Endothelial cell of umbilical vein (primary cell): ENCODE data around the gene GLI3. TPM values are rescaled to one million over a fixed set of nuclear protein-coding genes. Genes with fewer than 3 reads are reported as not detected.
"Not testable (repeated sequence)": the region's sequence is repeated elsewhere in the genome, so short reads cannot be mapped to it uniquely, and the experiment has no call there.

Experiments used
- BruUV-seq: library from RNA; stranded (reverse); fragments of 400-500 nt; replicated peaks from 2 replicates; lab custom pipeline; 2021; lab: Mats Ljungman, UMichigan
- CTCF ChIA-PET: fragments of 300-600, 350-600 bp; sonication (Branson Sonifier 250); formaldehyde crosslinking; loops from one replicate; lab custom pipeline; 2021; ENCODE audit warnings: antibody characterized with exemption, inconsistent platforms; lab: Charles Lee
- POLR2A ChIA-PET: fragments of 300-600, 350-600 bp; sonication (Branson Sonifier 250); formaldehyde crosslinking; loops from one replicate; lab custom pipeline; 2021; ENCODE audit warnings: antibody characterized with exemption, inconsistent platforms; lab: Charles Lee
- DNase-seq: peaks from one replicate; pipeline ENCODE4 v3.0.0-alpha.2; 2011; ENCODE audit warnings: low read depth, low spot score
- FAIRE-seq: peaks from 2 replicates; lab custom pipeline; 2011; peaks lifted over from hg19 to GRCh38; lab: Jason Lieb, UNC
- H2AFZ ChIP-seq: 2 replicates; pipeline ENCODE4 v1.6.0; 2012; ENCODE audit warnings: low read depth, low read length, control low read depth, inconsistent platforms
- H3K27ac ChIP-seq: 2 replicates; pipeline ENCODE4 v1.5.1; 2011; ENCODE audit warnings: low read depth, mild to moderate bottlenecking, control low read depth, low read length, moderate library complexity; ENCODE audit not compliant: insufficient read depth
- H3K27me3 ChIP-seq, 2 experiments: 2 replicates each; pipeline versions ENCODE4 v1.6.0 to v1.6.1; 2011; ENCODE audit warnings: low read length in 2 of 2, mixed read lengths in 1 of 2; ENCODE audit not compliant: control insufficient read depth in 2 of 2, insufficient read depth in 2 of 2
- H3K36me3 ChIP-seq, 2 experiments: 2 replicates in 1 of 2; 3 replicates in 1 of 2; pipeline ENCODE4 v1.5.1; 2011; ENCODE audit warnings: low read length in 2 of 2, mild to moderate bottlenecking in 1 of 2, moderate library complexity in 1 of 2; ENCODE audit not compliant: control insufficient read depth in 2 of 2, insufficient read depth in 2 of 2; ENCODE audit errors: extremely low read depth in 1 of 2
- H3K4me1 ChIP-seq: 3 replicates; pipeline ENCODE4 v1.5.1; 2011; ENCODE audit warnings: mild to moderate bottlenecking, low read length; ENCODE audit not compliant: control insufficient read depth, insufficient read depth; ENCODE audit errors: extremely low read depth
- H3K4me2 ChIP-seq: 2 replicates; pipeline ENCODE4 v1.6.1; 2011; ENCODE audit warnings: low read length, control low read depth, mixed read lengths; ENCODE audit not compliant: insufficient read depth
- H3K4me3 ChIP-seq, 3 experiments: fragments of 200-600 bp in 1 of 3; sonication (generic), shearing (Covaris generic) in 1 of 3; replicated peaks in 1 of 3; 2 replicates each; pipeline ENCODE4 v1.5.1; 2011 to 2016; ENCODE audit warnings: control low read depth in 3 of 3, low read length in 3 of 3, mild to moderate bottlenecking in 2 of 3, inconsistent platforms in 1 of 3, low read depth in 1 of 3, moderate library complexity in 1 of 3; ENCODE audit not compliant: insufficient read depth in 1 of 3
- H3K79me2 ChIP-seq: 2 replicates; pipeline ENCODE4 v1.6.0; 2012; ENCODE audit warnings: low read length, inconsistent platforms; ENCODE audit not compliant: control insufficient read depth, insufficient read depth
- H3K9ac ChIP-seq: replicated peaks from 2 replicates; pipeline ENCODE3; 2011; ENCODE audit warnings: low read length, control low read depth; ENCODE audit not compliant: insufficient read depth; ENCODE audit errors: extremely low read depth
- H3K9me1 ChIP-seq: replicated peaks from 3 replicates; pipeline ENCODE4 v1.6.0; 2011; ENCODE audit warnings: mild to moderate bottlenecking, low read length; ENCODE audit not compliant: control insufficient read depth, insufficient read depth; ENCODE audit errors: extremely low read depth
- H3K9me3 ChIP-seq: replicated peaks from 2 replicates; pipeline ENCODE4 v1.5.1; 2012; ENCODE audit warnings: low read length, inconsistent platforms; ENCODE audit not compliant: control insufficient read depth, insufficient read depth
- H4K20me1 ChIP-seq: replicated peaks from 2 replicates; pipeline ENCODE3; 2011; ENCODE audit warnings: mild to moderate bottlenecking, low read length; ENCODE audit not compliant: control insufficient read depth, insufficient read depth; ENCODE audit errors: extremely low read depth
- CTCF ChIP-seq, 2 donors: IDR thresholded peaks; 1 replicate in 1 of 2; 2 replicates in 1 of 2; pipeline ENCODE4 v1.5.1; 2011; ENCODE audit warnings: low read length in 2 of 2, mild to moderate bottlenecking in 2 of 2, moderate library complexity in 2 of 2, control low read depth in 1 of 2, inconsistent platforms in 1 of 2, low read depth in 1 of 2; ENCODE audit not compliant: insufficient read depth in 1 of 2; ENCODE audit errors: extremely low read depth in 1 of 2
- EZH2 ChIP-seq: IDR thresholded peaks from 2 replicates; pipeline ENCODE4 v1.6.1; 2012; ENCODE audit warnings: borderline replicate concordance, low read depth, mild to moderate bottlenecking, moderate library complexity, low read length, inconsistent platforms; ENCODE audit not compliant: severe bottlenecking
- FOS ChIP-seq: IDR thresholded peaks from 2 replicates; pipeline ENCODE4 v1.6.1; 2011; ENCODE audit warnings: mild to moderate bottlenecking, low read length, moderate library complexity, borderline replicate concordance; ENCODE audit not compliant: insufficient read depth
- GATA2 ChIP-seq: IDR thresholded peaks from 2 replicates; pipeline ENCODE4 v1.7.0; 2011; ENCODE audit warnings: low read depth, mild to moderate bottlenecking, moderate library complexity, mixed read lengths, low read length; ENCODE audit not compliant: insufficient read length, insufficient read depth
- JUN ChIP-seq: IDR thresholded peaks from 2 replicates; pipeline ENCODE4 v1.6.1; 2011; ENCODE audit warnings: borderline replicate concordance, low read depth; ENCODE audit not compliant: insufficient read length, insufficient read depth
- MAX ChIP-seq: IDR thresholded peaks from 2 replicates; pipeline ENCODE4 v1.6.1; 2011; ENCODE audit not compliant: insufficient read depth, insufficient read length
- MYC ChIP-seq: IDR thresholded peaks from one replicate; pipeline ENCODE4 v1.6.1; 2011; ENCODE audit warnings: mild to moderate bottlenecking, low read depth, low read length
- POLR2A ChIP-seq: IDR thresholded peaks from 2 replicates; pipeline ENCODE4 v1.6.1; 2012; ENCODE audit warnings: low read depth, mild to moderate bottlenecking, control low read depth, low read length
- POLR2AphosphoS5 ChIP-seq: IDR thresholded peaks from 2 replicates; pipeline ENCODE4 v1.6.1; 2012; ENCODE audit warnings: low read depth, mild to moderate bottlenecking, control low read depth, low read length, moderate library complexity; ENCODE audit not compliant: insufficient read depth
- dilution Hi-C: fragments of 300-500 bp; cut with MboI; formaldehyde crosslinking; loops from one replicate; pipeline ENCODE4 v1.15.0; 2019; ENCODE audit warnings: low sequenced_read_pairs; ENCODE audit not compliant: extremely low pct_ligation_motif_present
- intact Hi-C: fragments of 100-400 bp; cut with micrococcal nuclease; formaldehyde crosslinking; loops from one replicate; pipeline ENCODE4 v1.10.0; 2022
- polyA plus RNA-seq, 4 experiments: library from polyadenylated mRNA; depleted of rRNA in 3 of 4; stranded (reverse) in 3 of 4; unstranded in 1 of 4; fragments of >200 nt; gene quantifications; 2 replicates each; pipeline versions ENCODE4 v1.2.1 to v1.2.3, GENCODE V29; 2011 to 2012; ENCODE audit warnings: missing spikeins in 1 of 4
- total RNA-seq: library from RNA; stranded (reverse); gene quantifications from 2 replicates; pipeline ENCODE4 v1.2.3, GENCODE V29; 2021

GLI3 gene
- total and polyA plus RNA-seq, 2 donors (not counting 3 experiments of a cell fraction or from before 2014, with no cell fraction given), result 6.0 to 24.9 TPM

- FAIRE-seq (no peak), DNase-seq (no peak)
- Histone ChIP-seq H3K4me2 (no peak overlapping the region), H3K4me3 (no peak overlapping the region), H4K20me1 (no peaks in the 10 kb centered on the region), H3K79me2 (no peaks in the 10 kb centered on the region), H2AFZ (no peak overlapping the region), H3K27me3 (no peaks in the 10 kb centered on the region), H3K9me3 (no peaks in the 10 kb centered on the region), H3K9me1 (no peaks in the 10 kb centered on the region), H3K9ac (no peak overlapping the region), H3K36me3 (no peaks in the 10 kb centered on the region), H3K4me1 (no peaks in the 10 kb centered on the region), H3K27ac (no peak overlapping the region)
- TF ChIP-seq POLR2A, result no peak
- TF ChIP-seq CTCF (IDR thresholded peaks at IDR 0.05; ENCODE audit: extremely low read depth in 1 of 2, insufficient read depth in 1 of 2, low read depth in 1 of 2, low read length in 2 of 2), result no peak
- no peak for TF ChIP-seq POLR2AphosphoS5
- TF ChIP-seq FOS, result no peak
- no peak for TF ChIP-seq MAX
- TF ChIP-seq EZH2, result no peak
- no peak for TF ChIP-seq GATA2
- no peak for TF ChIP-seq MYC
- TF ChIP-seq JUN, result no peak
- dilution Hi-C loops (no loop called here), intact Hi-C loops (no loop called here)
- ChIA-PET CTCF (interaction anchor here (0.7 to 1.5 kb wide), 3 partner anchors 14 to 42 kb away, joined by 3 to 7 read pairs (median 7); no protein-coding TSS in a partner anchor), POLR2A (no interaction called here)
- no TSS peak for BruUV-seq
Measured at GRCh38 chr7:42210333-42210732, 26.7 kb downstream of the GLI3 start.

- H3K9me1 ChIP-seq, intact Hi-C loops, H3K36me3 ChIP-seq, dilution Hi-C loops, H3K79me2 ChIP-seq, H3K27me3 ChIP-seq, H3K4me2 ChIP-seq, FAIRE-seq, H3K4me1 ChIP-seq, BruUV-seq, DNase-seq, H3K9ac ChIP-seq, H4K20me1 ChIP-seq, H3K9me3 ChIP-seq, POLR2A ChIA-PET, H3K27ac ChIP-seq, H3K4me3 ChIP-seq, H2AFZ ChIP-seq: not testable (repeated sequence)
- CTCF ChIA-PET, result interaction anchor here (0.7 to 1.5 kb wide), 2 partner anchors 41 to 234 kb away, joined by 3 to 7 read pairs; no protein-coding TSS in a partner anchor
Measured at GRCh38 chr7:42209085-42209484, 27.9 kb downstream of the GLI3 start.
